Smooth muscle cell (in vitro differentiated cells): ENCODE data around the gene FIP1L1. TPM values are rescaled to one million over a fixed set of nuclear protein-coding genes. Genes with fewer than 3 reads are reported as not detected.

Experiments
- DNase-seq: peaks from one replicate; lab custom pipeline; 2025; ENCODE audit not compliant: unreplicated experiment; lab: John Stamatoyannopoulos, UW
- H2AFZ ChIP-seq: fragments of 200-600 bp; sonication (generic); 2 replicates; pipeline ENCODE4 v1.6.0; 2016; ENCODE audit warnings: antibody characterized with exemption, low read depth, mild to moderate bottlenecking
- H3F3A ChIP-seq: fragments of 200-600 bp; sonication (generic); 2 replicates; pipeline ENCODE4 v1.6.0; 2017; ENCODE audit warnings: antibody characterized with exemption, low read depth
- H3K27ac ChIP-seq: fragments of 200-600 bp; sonication (generic); 2 replicates; pipeline ENCODE4 v1.5.1; 2016; ENCODE audit warnings: low read depth, mild to moderate bottlenecking
- H3K27me3 ChIP-seq: fragments of 200-600 bp; sonication (generic); 2 replicates; pipeline ENCODE4 v1.6.1; 2016; ENCODE audit warnings: low read depth, mild to moderate bottlenecking
- H3K36me3 ChIP-seq: fragments of 200-600 bp; sonication (generic); 2 replicates; pipeline ENCODE4 v1.5.1; 2016; ENCODE audit warnings: low read depth
- H3K4me1 ChIP-seq: fragments of 200-600 bp; sonication (generic); 2 replicates; pipeline ENCODE4 v1.5.1; 2016; ENCODE audit warnings: low read depth
- H3K4me2 ChIP-seq: fragments of 200-600 bp; sonication (generic); 2 replicates; pipeline ENCODE4 v1.6.0; 2016; ENCODE audit warnings: mild to moderate bottlenecking
- H3K4me3 ChIP-seq: fragments of 200-600 bp; sonication (generic); 2 replicates; pipeline ENCODE4 v1.5.1; 2016; ENCODE audit warnings: mild to moderate bottlenecking
- H3K79me2 ChIP-seq: fragments of 200-600 bp; sonication (generic); 2 replicates; pipeline ENCODE4 v1.6.0; 2016; ENCODE audit warnings: low read depth, mild to moderate bottlenecking
- H3K9ac ChIP-seq: fragments of 200-600 bp; sonication (generic); 2 replicates; pipeline ENCODE4 v1.6.0; 2016; ENCODE audit warnings: low read depth
- H3K9me3 ChIP-seq: fragments of 200-600 bp; sonication (generic); replicated peaks from 2 replicates; pipeline ENCODE4 v1.5.1; 2016; ENCODE audit warnings: low read depth
- H4K20me1 ChIP-seq: fragments of 200-600 bp; sonication (generic); 2 replicates; pipeline ENCODE4 v1.6.0; 2016; ENCODE audit warnings: low read depth
- WGBS: methylation state at CpG from one replicate; pipeline ENCODE4 v1.1.7; 2016; ENCODE audit warnings: low lambda C conversion rate; 5-methylcytosine and 5-hydroxymethylcytosine counted together
- polyA plus RNA-seq: library from polyadenylated mRNA; unstranded; fragments of >200 nt; fragmentation: Nextera tagmentation; extraction: Ambion mirVana; gene quantifications from 2 replicates; pipeline ENCODE4 v1.2.1, GENCODE V29; 2016
- total RNA-seq: library from RNA; depleted of rRNA; stranded (reverse); fragments of >200 nt; gene quantifications from 2 replicates; pipeline ENCODE4 v1.2.3, GENCODE V29; 2014
- TF ChIP-seq, protein P1 (sequence below): fragments of 200-600 bp; sonication (generic); IDR thresholded peaks from 2 replicates; pipeline ENCODE4 v1.5.1; 2017; ENCODE audit warnings: borderline replicate concordance, mild to moderate bottlenecking, antibody characterized with exemption; ENCODE audit not compliant: insufficient read depth, poor library complexity, severe bottlenecking

Gene FIP1L1
- total and polyA plus RNA-seq, 2 experiments from 2014 or later: 55.1 to 65.7 TPM

DNA sequence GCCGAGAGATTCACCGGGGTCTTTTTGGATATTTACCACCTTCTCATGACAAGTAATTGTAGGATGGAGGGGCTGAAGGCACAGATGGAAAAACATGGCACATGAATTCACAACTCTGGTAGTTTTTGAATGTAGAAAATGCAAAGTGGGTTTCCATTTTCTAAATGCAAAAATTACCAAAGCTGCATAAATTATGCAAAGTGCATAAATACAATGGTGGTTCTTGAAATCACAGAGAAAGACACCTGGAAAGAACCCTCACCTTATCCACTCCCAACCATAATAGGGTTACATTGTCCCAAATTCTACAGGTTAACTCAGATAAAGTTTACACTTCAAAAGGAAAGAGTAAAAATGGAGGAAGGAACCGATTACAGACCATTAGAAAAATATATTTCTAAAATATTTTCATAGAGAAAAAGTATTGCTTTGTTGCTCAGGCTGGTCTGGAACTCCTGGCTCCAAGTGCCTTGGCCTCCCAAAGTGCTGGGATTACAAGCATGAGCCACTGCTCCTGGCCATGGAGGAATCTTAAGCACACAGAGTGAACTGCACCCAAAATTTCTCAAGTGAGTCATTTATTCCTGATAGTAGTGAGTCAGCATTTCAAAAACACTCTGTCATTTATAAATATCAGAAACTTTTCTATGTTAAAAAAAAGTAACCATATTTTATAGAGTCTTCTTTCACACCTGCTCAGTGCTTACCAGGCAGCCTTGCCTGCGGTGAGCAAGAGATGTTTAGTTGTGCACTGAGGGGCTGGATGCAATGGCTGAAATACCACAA, 101.4 kb downstream of the FIP1L1 start:
- H2AFZ ChIP-seq: no peak overlapping the region
- H3F3A ChIP-seq: peaks cover 13% of the 10 kb centered on the region
- no peaks in the 10 kb centered on the region for H3K9me3 ChIP-seq
- no peak for DNase-seq
- no peaks in the 10 kb centered on the region for H3K36me3 ChIP-seq
- peaks cover 11% of the 10 kb centered on the region for H3K4me1 ChIP-seq
- no peaks in the 10 kb centered on the region for H3K79me2 ChIP-seq
- H3K4me2 ChIP-seq: no peak overlapping the region
- H3K27me3 ChIP-seq: no peaks in the 10 kb centered on the region
- no peak overlapping the region for H3K4me3 ChIP-seq
- 91% methylated on average over 4 of the region's 4 CpGs for WGBS
- H3K9ac ChIP-seq: no peak overlapping the region
- no peaks in the 10 kb centered on the region for H4K20me1 ChIP-seq
- H3K27ac ChIP-seq: peak overlapping the region; percentile 75
- TF ChIP-seq, protein P1, sequence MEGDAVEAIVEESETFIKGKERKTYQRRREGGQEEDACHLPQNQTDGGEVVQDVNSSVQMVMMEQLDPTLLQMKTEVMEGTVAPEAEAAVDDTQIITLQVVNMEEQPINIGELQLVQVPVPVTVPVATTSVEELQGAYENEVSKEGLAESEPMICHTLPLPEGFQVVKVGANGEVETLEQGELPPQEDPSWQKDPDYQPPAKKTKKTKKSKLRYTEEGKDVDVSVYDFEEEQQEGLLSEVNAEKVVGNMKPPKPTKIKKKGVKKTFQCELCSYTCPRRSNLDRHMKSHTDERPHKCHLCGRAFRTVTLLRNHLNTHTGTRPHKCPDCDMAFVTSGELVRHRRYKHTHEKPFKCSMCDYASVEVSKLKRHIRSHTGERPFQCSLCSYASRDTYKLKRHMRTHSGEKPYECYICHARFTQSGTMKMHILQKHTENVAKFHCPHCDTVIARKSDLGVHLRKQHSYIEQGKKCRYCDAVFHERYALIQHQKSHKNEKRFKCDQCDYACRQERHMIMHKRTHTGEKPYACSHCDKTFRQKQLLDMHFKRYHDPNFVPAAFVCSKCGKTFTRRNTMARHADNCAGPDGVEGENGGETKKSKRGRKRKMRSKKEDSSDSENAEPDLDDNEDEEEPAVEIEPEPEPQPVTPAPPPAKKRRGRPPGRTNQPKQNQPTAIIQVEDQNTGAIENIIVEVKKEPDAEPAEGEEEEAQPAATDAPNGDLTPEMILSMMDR: no peak

DNA sequence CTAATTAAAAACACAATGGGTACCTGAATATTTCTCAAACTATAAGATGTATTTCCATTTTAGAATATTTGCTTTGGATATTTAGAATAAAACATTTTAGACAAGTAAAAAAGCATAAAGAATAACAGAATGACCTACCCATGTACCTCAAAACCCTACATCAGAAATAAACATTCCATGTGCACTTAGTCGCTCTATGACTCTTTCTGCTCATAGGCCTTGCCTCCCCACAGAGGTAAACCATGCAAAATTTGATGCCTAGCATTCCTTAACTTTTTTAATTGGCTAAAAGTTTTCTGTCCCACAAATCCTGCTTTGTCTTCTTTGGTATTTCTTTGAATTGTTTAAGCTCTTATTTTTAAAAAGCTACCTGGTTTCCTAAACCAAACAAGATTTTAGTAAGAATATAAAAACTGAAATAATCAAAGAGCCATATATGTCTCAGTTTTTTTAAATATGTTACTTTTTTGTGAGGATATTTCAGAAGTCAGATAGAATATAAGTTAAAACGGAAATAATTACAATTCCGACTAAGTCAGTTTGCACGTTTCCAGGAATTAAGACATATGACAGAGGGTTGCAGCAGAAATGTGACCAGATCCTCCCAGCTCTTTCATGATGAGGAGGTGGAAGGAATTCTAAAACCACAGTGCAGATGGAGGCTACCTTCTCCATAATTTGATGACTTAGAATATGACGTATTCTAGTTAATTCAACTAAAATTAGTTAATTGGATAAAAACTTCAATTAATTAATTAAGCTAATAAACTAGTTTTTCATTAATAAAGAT, 102.5 kb downstream of the FIP1L1 start:
- peak overlapping the region; percentile 75 for H3K27ac ChIP-seq
- H3K79me2 ChIP-seq: no peaks in the 10 kb centered on the region
- no peak for DNase-seq
- peaks cover 11% of the 10 kb centered on the region for H3K4me1 ChIP-seq
- WGBS: 65% methylated on average over 5 of the region's 5 CpGs
- H3F3A ChIP-seq: peaks cover 13% of the 10 kb centered on the region
- H3K4me3 ChIP-seq: no peak overlapping the region
- H3K9me3 ChIP-seq: no peaks in the 10 kb centered on the region
- H3K27me3 ChIP-seq: no peaks in the 10 kb centered on the region
- H3K9ac ChIP-seq: no peak overlapping the region
- no peak overlapping the region for H2AFZ ChIP-seq
- H4K20me1 ChIP-seq: no peaks in the 10 kb centered on the region
- H3K36me3 ChIP-seq: no peaks in the 10 kb centered on the region
- no peak overlapping the region for H3K4me2 ChIP-seq
- TF ChIP-seq, protein P1: no peak

DNA sequence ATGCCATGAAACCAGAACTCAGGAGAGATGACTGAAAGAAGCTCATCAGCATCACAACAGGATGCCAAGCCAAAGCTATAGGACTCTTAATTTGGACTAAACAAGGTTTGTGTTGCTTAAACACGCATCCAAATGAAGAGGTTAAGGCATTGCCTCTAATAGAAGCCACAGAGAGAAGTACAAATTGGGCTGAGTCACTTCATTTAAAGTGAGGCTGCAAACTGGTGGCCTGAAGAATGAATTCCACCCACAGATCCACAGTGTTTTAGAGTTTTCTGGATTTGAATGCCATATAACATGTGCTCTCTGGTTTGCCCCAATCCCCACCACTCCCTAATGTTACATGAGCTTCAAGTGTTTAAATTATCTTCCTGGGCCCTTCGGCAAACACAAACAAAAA, 103.5 kb downstream of the FIP1L1 start:
- H3K4me2 ChIP-seq: no peak overlapping the region
- H3K27ac ChIP-seq: no peak overlapping the region
- no peaks in the 10 kb centered on the region for H3K36me3 ChIP-seq
- TF ChIP-seq, protein P1: no peak
- no peak overlapping the region for H3K9ac ChIP-seq
- no peak overlapping the region for H3K4me3 ChIP-seq
- no peak overlapping the region for H2AFZ ChIP-seq
- no peaks in the 10 kb centered on the region for H3K9me3 ChIP-seq
- no peaks in the 10 kb centered on the region for H3K27me3 ChIP-seq
- H4K20me1 ChIP-seq: no peaks in the 10 kb centered on the region
- no peak for DNase-seq
- WGBS: 73% methylated on average over 2 of the region's 2 CpGs
- H3K4me1 ChIP-seq: peaks cover 11% of the 10 kb centered on the region
- no peaks in the 10 kb centered on the region for H3K79me2 ChIP-seq
- H3F3A ChIP-seq: peaks cover 11% of the 10 kb centered on the region
